HCT116 (cell line): ENCODE measurements around the gene LEFTY2. TPM values are rescaled to one million over a fixed set of nuclear protein-coding genes. Genes with fewer than 3 reads are reported as not detected.

Experiments used
- ATAC-seq: fragments of 200-7000 bp; cut with Tn5 transposase; 2 replicates; pipeline ENCODE4 v1.9.1; 2020; ENCODE audit warnings: mild to moderate bottlenecking, moderate library complexity
- BruUV-seq: library from RNA; stranded (reverse); fragments of 400-500 nt; replicated peaks from 2 replicates; lab custom pipeline; 2021; lab: Mats Ljungman, UMichigan
- CTCF ChIA-PET: fragments of 300-600 bp; sonication (Branson Sonifier 250); formaldehyde crosslinking; loops from one replicate; lab custom pipeline; 2021; ENCODE audit warnings: antibody characterized with exemption; lab: Charles Lee
- POLR2A ChIA-PET: fragments of 300-600, 350-600 bp; sonication (Branson Sonifier 250); formaldehyde crosslinking; loops from one replicate; lab custom pipeline; 2021; ENCODE audit warnings: antibody characterized with exemption; lab: Charles Lee
- RAD21 ChIA-PET, 2 experiments: fragments of 300-600 bp; sonication (Branson Sonifier 250); formaldehyde crosslinking; loops; one replicate each; lab custom pipeline; 2023; ENCODE audit warnings: low total read pairs in 2 of 2; ENCODE audit not compliant: uncharacterized antibody in 2 of 2, unreplicated experiment in 2 of 2, low non-redundant PET in 1 of 2; lab: Charles Lee
- DNase-seq: peaks from one replicate; pipeline ENCODE4 v3.0.0-alpha.2; 2010; ENCODE audit warnings: low read depth, low spot score
- H2AFZ ChIP-seq: fragments of 200-600 bp; shearing (Covaris generic), sonication (generic); 2 replicates; pipeline ENCODE4 v1.6.1; 2017; ENCODE audit warnings: low read depth, mixed run types, mixed read lengths, antibody characterized with exemption, low read length; ENCODE audit not compliant: poor library complexity, severe bottlenecking
- H3K27ac ChIP-seq: 2 replicates; pipeline ENCODE4 v1.5.1; 2012; ENCODE audit warnings: low read depth, low read length
- H3K27me3 ChIP-seq: fragments of 200-600 bp; sonication (generic); 2 replicates; pipeline ENCODE4 v1.6.1; 2016; ENCODE audit warnings: mixed run types, low read length, mixed read lengths; ENCODE audit not compliant: insufficient read depth
- H3K36me3 ChIP-seq, 2 experiments: fragments of 200-500 bp in 1 of 2; fragments of 200-600 bp in 1 of 2; sonication (Bioruptor generic) in 1 of 2; sonication (generic) in 1 of 2; 2 replicates each; pipeline versions ENCODE4 v1.5.1 to v1.6.1; 2014 to 2016; ENCODE audit warnings: low read length in 2 of 2, inconsistent platforms in 1 of 2, mixed read lengths in 1 of 2, mixed run types in 1 of 2; ENCODE audit not compliant: insufficient read depth in 2 of 2, control insufficient read depth in 1 of 2
- H3K4me1 ChIP-seq, 2 experiments: fragments of 200-600 bp in 1 of 2; sonication (generic) in 1 of 2; 2 replicates each; pipeline versions ENCODE4 v1.5.1 to v1.6.1; 2012 to 2017; ENCODE audit warnings: low read length in 2 of 2, inconsistent platforms in 1 of 2, mild to moderate bottlenecking in 1 of 2, mixed read lengths in 1 of 2, mixed run types in 1 of 2, moderate library complexity in 1 of 2; ENCODE audit not compliant: insufficient read depth in 2 of 2, control insufficient read depth in 1 of 2
- H3K4me2 ChIP-seq: fragments of 200-600 bp; sonication (generic); 2 replicates; pipeline ENCODE4 v1.6.1; 2017; ENCODE audit warnings: mixed run types, low read length, mixed read lengths
- H3K4me3 ChIP-seq, 2 experiments: fragments of 200-600 bp in 1 of 2; sonication (generic) in 1 of 2; replicated peaks in 1 of 2; 2 replicates each; pipeline ENCODE4 v1.5.1; 2011 to 2016; ENCODE audit warnings: low read length in 2 of 2, control low read depth in 1 of 2, low read depth in 1 of 2, mild to moderate bottlenecking in 1 of 2, mixed read lengths in 1 of 2, mixed run types in 1 of 2
- H3K79me2 ChIP-seq: fragments of 200-600 bp; sonication (generic); 2 replicates; pipeline ENCODE4 v1.6.1; 2017; ENCODE audit warnings: mild to moderate bottlenecking, mixed run types, low read length, moderate library complexity, mixed read lengths; ENCODE audit not compliant: insufficient read depth
- H3K9ac ChIP-seq: fragments of 200-600 bp; sonication (generic); 2 replicates; pipeline ENCODE4 v1.6.1; 2016; ENCODE audit warnings: low read length, mixed read lengths
- H3K9me2 ChIP-seq: fragments of 200-600 bp; sonication (generic), shearing (Covaris generic); 2 replicates; pipeline ENCODE4 v1.6.1; 2017; ENCODE audit warnings: mixed run types, mild to moderate bottlenecking, moderate library complexity; ENCODE audit not compliant: insufficient read depth
- H3K9me3 ChIP-seq, 2 experiments: fragments of 200-500 bp in 1 of 2; fragments of 200-600 bp in 1 of 2; sonication (Bioruptor generic) in 1 of 2; sonication (generic) in 1 of 2; 2 replicates each; pipeline ENCODE4 v1.6.1; 2014 to 2017; ENCODE audit warnings: low read length in 2 of 2, mixed read lengths in 2 of 2, inconsistent platforms in 1 of 2, low read depth in 1 of 2, mild to moderate bottlenecking in 1 of 2, mixed run types in 1 of 2, moderate library complexity in 1 of 2; ENCODE audit not compliant: control insufficient read depth in 1 of 2, insufficient read depth in 1 of 2
- H4K20me1 ChIP-seq: fragments of 200-600 bp; sonication (generic), shearing (Covaris generic); 2 replicates; pipeline ENCODE4 v1.6.1; 2017; ENCODE audit warnings: mixed run types, mild to moderate bottlenecking, moderate library complexity; ENCODE audit not compliant: insufficient read depth
- CTCF ChIP-seq, 3 experiments: fragments of 200-600 bp in 1 of 3; sonication (generic) in 1 of 3; IDR thresholded peaks in 2 of 3; conservative IDR thresholded peaks in 1 of 3; 2 replicates each; pipeline ENCODE4 v1.5.1; 2012 to 2017; ENCODE audit warnings: low read depth in 2 of 3, low read length in 2 of 3, antibody characterized with exemption in 1 of 3, borderline replicate concordance in 1 of 3, control low read depth in 1 of 3, mild to moderate bottlenecking in 1 of 3, mixed read lengths in 1 of 3, mixed run types in 1 of 3, moderate library complexity in 1 of 3; ENCODE audit not compliant: insufficient read depth in 1 of 3
- EZH2 ChIP-seq: fragments of 200-600 bp; sonication (generic); IDR thresholded peaks from 2 replicates; pipeline ENCODE4 v1.6.1; 2017; ENCODE audit warnings: antibody characterized with exemption, mixed run types
- RAD21 ChIP-seq: IDR thresholded peaks from 2 replicates; pipeline ENCODE4 v1.6.1; 2012; ENCODE audit warnings: low read depth, mild to moderate bottlenecking
- SP1 ChIP-seq: IDR thresholded peaks from 2 replicates; pipeline ENCODE4 v1.6.1; 2012; ENCODE audit warnings: low read depth
- SRF ChIP-seq: IDR thresholded peaks from 2 replicates; pipeline ENCODE4 v1.6.1; 2012; ENCODE audit warnings: low read depth
- intact Hi-C: fragments of 100-400 bp; cut with micrococcal nuclease; formaldehyde crosslinking; loops from 2 replicates; pipeline ENCODE4 v1.10.0; 2022
- total RNA-seq: library from RNA; stranded (reverse); gene quantifications from one replicate; pipeline ENCODE4 v1.2.1, GENCODE V29; 2021; ENCODE audit not compliant: unreplicated experiment
- TF ChIP-seq, protein P1 (sequence below): IDR thresholded peaks from 2 replicates; pipeline ENCODE4 v1.6.1; 2012

LEFTY2 gene
- total RNA-seq, 1 experiment from 2014 or later: not detected

- ChIA-PET POLR2A (no interaction called here), RAD21 (no interaction called here), CTCF (interaction anchor here (1.0 to 1.4 kb wide), 4 partner anchors 15 to 657 kb away, joined by 3 to 9 read pairs (median 4); no protein-coding TSS in a partner anchor)
- H4K20me1 ChIP-seq: no peaks in the 10 kb centered on the region
- no peaks in the 10 kb centered on the region for H3K79me2 ChIP-seq
- DNase-seq (no peak), ATAC-seq (no peak)
- no peak for TF ChIP-seq SP1
- no peak for TF ChIP-seq SRF
- TF ChIP-seq, protein P1, sequence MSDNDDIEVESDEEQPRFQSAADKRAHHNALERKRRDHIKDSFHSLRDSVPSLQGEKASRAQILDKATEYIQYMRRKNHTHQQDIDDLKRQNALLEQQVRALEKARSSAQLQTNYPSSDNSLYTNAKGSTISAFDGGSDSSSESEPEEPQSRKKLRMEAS: peak; percentile 35; the same call in 1 of the 2 replicates
- BruUV-seq: no TSS peak
- no peak overlapping the region for H3K4me2 ChIP-seq
- H3K4me3 ChIP-seq: no peak overlapping the region
- H3K27ac ChIP-seq: no peak overlapping the region
- no peaks in the 10 kb centered on the region for H3K27me3 ChIP-seq
- no peak overlapping the region for H2AFZ ChIP-seq
- no peaks in the 10 kb centered on the region for H3K9me2 ChIP-seq
- no peaks in the 10 kb centered on the region for H3K9me3 ChIP-seq
- H3K36me3 ChIP-seq: no peaks in the 10 kb centered on the region
- intact Hi-C loops: no loop called here
- no peak overlapping the region for H3K9ac ChIP-seq
- H3K4me1 ChIP-seq: peaks cover 0 to 22% of the 10 kb centered on the region in 2 experiments; a peak in 2 of 4 replicates
Measured at GRCh38 chr1:225963735-225964530, 22.9 kb upstream of the LEFTY2 start.

DNA sequence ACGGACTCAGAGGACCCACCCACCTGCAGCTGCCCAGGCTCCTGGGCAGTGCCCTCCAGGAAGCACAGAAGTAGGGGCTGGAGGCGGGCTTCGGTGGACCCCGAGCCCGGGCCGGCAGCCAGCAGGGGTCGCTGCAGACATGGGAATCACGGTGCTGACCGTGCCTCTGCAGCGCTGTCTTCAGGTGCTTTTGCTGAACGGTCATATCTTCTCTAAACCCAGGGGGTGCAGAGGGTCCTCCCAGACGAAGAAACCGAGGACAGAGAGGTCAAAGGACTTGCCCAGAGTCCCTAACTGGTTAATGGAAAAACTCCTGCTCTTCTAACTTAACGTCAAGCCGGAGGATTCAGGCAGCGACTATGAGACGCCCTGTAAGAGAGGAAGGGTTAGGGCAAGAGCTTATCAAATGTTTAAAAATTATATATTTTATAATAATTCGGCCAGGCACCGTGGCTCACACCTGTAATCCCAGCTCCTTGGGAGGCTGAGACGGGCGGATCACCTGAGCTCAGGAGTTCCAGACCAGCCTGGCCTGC, 21.5 kb upstream of the LEFTY2 start:
- no peaks in the 10 kb centered on the region for H3K27me3 ChIP-seq
- BruUV-seq: no TSS peak
- CTCF ChIA-PET: interaction anchor here (0.7 to 2.8 kb wide), 9 partner anchors 8 to 655 kb away, joined by 3 to 15 read pairs (median 3); partner anchors contain the start of gene PYCR2
- H2AFZ ChIP-seq: peak overlapping the region; percentile 40
- no peaks in the 10 kb centered on the region for H3K9me2 ChIP-seq
- POLR2A ChIA-PET: interaction anchor here (0.5 kb wide), 1 partner anchor 11 kb away, joined by 4 read pairs; no protein-coding TSS in a partner anchor
- intact Hi-C loops: no loop called here
- ATAC-seq (peak; percentile 96), DNase-seq (no peak)
- RAD21 ChIA-PET: no interaction called here
- peak overlapping the region; percentile 32; the same call in 1 of the 2 replicates for H3K4me2 ChIP-seq
- no peaks in the 10 kb centered on the region for H3K36me3 ChIP-seq
- H3K4me1 ChIP-seq: peaks cover 0 to 8% of the 10 kb centered on the region in 2 experiments; a peak in 2 of 4 replicates
- no peaks in the 10 kb centered on the region for H3K9me3 ChIP-seq
- no peaks in the 10 kb centered on the region for H3K79me2 ChIP-seq
- H3K9ac ChIP-seq: no peak overlapping the region
- H4K20me1 ChIP-seq: no peaks in the 10 kb centered on the region
- H3K27ac ChIP-seq: no peak overlapping the region
- TF ChIP-seq EZH2 (no peak), RAD21 (peak; percentile 68), CTCF (IDR thresholded peaks at IDR 0.05 in 2 of 3, conservative IDR thresholded peaks at IDR 0.05 in 1 of 3; ENCODE audit: borderline replicate concordance in 1 of 3, insufficient read depth in 1 of 3, low read depth in 2 of 3, low read length in 2 of 3) (peak; percentile 86 to 92 (median 90))
- H3K4me3 ChIP-seq: no peak overlapping the region
